ENCODE data around the gene ZNF638.

The ZNF638 gene, protein sequence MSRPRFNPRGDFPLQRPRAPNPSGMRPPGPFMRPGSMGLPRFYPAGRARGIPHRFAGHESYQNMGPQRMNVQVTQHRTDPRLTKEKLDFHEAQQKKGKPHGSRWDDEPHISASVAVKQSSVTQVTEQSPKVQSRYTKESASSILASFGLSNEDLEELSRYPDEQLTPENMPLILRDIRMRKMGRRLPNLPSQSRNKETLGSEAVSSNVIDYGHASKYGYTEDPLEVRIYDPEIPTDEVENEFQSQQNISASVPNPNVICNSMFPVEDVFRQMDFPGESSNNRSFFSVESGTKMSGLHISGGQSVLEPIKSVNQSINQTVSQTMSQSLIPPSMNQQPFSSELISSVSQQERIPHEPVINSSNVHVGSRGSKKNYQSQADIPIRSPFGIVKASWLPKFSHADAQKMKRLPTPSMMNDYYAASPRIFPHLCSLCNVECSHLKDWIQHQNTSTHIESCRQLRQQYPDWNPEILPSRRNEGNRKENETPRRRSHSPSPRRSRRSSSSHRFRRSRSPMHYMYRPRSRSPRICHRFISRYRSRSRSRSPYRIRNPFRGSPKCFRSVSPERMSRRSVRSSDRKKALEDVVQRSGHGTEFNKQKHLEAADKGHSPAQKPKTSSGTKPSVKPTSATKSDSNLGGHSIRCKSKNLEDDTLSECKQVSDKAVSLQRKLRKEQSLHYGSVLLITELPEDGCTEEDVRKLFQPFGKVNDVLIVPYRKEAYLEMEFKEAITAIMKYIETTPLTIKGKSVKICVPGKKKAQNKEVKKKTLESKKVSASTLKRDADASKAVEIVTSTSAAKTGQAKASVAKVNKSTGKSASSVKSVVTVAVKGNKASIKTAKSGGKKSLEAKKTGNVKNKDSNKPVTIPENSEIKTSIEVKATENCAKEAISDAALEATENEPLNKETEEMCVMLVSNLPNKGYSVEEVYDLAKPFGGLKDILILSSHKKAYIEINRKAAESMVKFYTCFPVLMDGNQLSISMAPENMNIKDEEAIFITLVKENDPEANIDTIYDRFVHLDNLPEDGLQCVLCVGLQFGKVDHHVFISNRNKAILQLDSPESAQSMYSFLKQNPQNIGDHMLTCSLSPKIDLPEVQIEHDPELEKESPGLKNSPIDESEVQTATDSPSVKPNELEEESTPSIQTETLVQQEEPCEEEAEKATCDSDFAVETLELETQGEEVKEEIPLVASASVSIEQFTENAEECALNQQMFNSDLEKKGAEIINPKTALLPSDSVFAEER (N-terminal part only)

GRCh38 chr2:71331581-71332434 is at the start of gene ZNF638:
ZNF638 (plus strand) TSS chr2:71331782; CDS start chr2:71348955, 17,173 bp downstream.
- Histone ChIP-seq H3K9me3 (ENCODE audit: insufficient read depth, low read depth, low read length) (no peaks in the 10 kb centered on the region), H3K27me3 (ENCODE audit: insufficient read depth, low read length, poor library complexity, severe bottlenecking) (no peaks in the 10 kb centered on the region), H3K9ac (ENCODE audit: low read depth, low read length, poor library complexity, severe bottlenecking) (peak within 1 kb of the TSS; percentile 91), H3K4me1 (ENCODE audit: insufficient read depth, low read length, poor library complexity, severe bottlenecking) (peaks cover 25% of the 10 kb centered on the region), H2AFZ (ENCODE audit: low read length) (peak within 1 kb of the TSS; percentile 95), H3K4me2 (ENCODE audit: low read depth, low read length, poor library complexity, severe bottlenecking) (peak within 1 kb of the TSS; percentile 80), H4K20me1 (ENCODE audit: insufficient read depth, low read length, poor library complexity, severe bottlenecking) (peaks cover 47% of the 10 kb centered on the region), H3K36me3 (ENCODE audit: insufficient read depth, low read length) (no peaks in the 10 kb centered on the region), H3K79me2 (ENCODE audit: insufficient read depth, low read length) (peaks cover 52% of the 10 kb centered on the region), H3K9me2 (replicated peaks; ENCODE audit: low read depth, low read length) (no peaks in the 10 kb centered on the region), H3K4me3 (ENCODE audit: low read length, poor library complexity, severe bottlenecking) (peak within 1 kb of the TSS; percentile 95), H3F3A (ENCODE audit: low read depth) (no peaks in the 10 kb centered on the region)
- no peak for TF ChIP-seq EZH2phosphoT487 (IDR thresholded peaks at IDR 0.05; ENCODE audit: borderline replicate concordance)
- TF ChIP-seq, protein P1, sequence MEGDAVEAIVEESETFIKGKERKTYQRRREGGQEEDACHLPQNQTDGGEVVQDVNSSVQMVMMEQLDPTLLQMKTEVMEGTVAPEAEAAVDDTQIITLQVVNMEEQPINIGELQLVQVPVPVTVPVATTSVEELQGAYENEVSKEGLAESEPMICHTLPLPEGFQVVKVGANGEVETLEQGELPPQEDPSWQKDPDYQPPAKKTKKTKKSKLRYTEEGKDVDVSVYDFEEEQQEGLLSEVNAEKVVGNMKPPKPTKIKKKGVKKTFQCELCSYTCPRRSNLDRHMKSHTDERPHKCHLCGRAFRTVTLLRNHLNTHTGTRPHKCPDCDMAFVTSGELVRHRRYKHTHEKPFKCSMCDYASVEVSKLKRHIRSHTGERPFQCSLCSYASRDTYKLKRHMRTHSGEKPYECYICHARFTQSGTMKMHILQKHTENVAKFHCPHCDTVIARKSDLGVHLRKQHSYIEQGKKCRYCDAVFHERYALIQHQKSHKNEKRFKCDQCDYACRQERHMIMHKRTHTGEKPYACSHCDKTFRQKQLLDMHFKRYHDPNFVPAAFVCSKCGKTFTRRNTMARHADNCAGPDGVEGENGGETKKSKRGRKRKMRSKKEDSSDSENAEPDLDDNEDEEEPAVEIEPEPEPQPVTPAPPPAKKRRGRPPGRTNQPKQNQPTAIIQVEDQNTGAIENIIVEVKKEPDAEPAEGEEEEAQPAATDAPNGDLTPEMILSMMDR (conservative IDR thresholded peaks at IDR 0.05; ENCODE audit: low read length) = peak; percentile 64

- no peaks in the 10 kb centered on the region for H4K20me1 ChIP-seq (ENCODE audit: insufficient read depth, low read length, poor library complexity, severe bottlenecking)
- no peaks in the 10 kb centered on the region for H3K79me2 ChIP-seq (ENCODE audit: insufficient read depth, low read length)
These were observed 49.6 kb upstream of the ZNF638 start for GRCh38 chr2:71281950-71282349.

More at GRCh38 chr2:71281950-71282349, 49.6 kb upstream of the ZNF638 start:
- Histone ChIP-seq H3F3A (ENCODE audit: low read depth) (no peaks in the 10 kb centered on the region), H2AFZ (ENCODE audit: low read length) (no peak overlapping the region), H3K9me2 (replicated peaks; ENCODE audit: low read depth, low read length) (no peaks in the 10 kb centered on the region), H3K9ac (ENCODE audit: low read depth, low read length, poor library complexity, severe bottlenecking) (no peak overlapping the region), H3K4me2 (ENCODE audit: low read depth, low read length, poor library complexity, severe bottlenecking) (no peak overlapping the region), H3K9me3 (ENCODE audit: insufficient read depth, low read depth, low read length) (no peaks in the 10 kb centered on the region), H3K4me3 (ENCODE audit: low read length, poor library complexity, severe bottlenecking) (no peak overlapping the region), H3K4me1 (ENCODE audit: insufficient read depth, low read length, poor library complexity, severe bottlenecking) (no peaks in the 10 kb centered on the region), H3K36me3 (ENCODE audit: insufficient read depth, low read length) (no peaks in the 10 kb centered on the region), H3K27me3 (ENCODE audit: insufficient read depth, low read length, poor library complexity, severe bottlenecking) (no peaks in the 10 kb centered on the region)
- TF ChIP-seq, protein P1 (conservative IDR thresholded peaks at IDR 0.05; ENCODE audit: low read length) = no peak
- TF ChIP-seq EZH2phosphoT487 (IDR thresholded peaks at IDR 0.05; ENCODE audit: borderline replicate concordance) = no peak

Data from Loucy (cell line).